Adrenal gland (tissue), 5 donors: ENCODE data around the gene TMEM151B.

Experiments
- CTCF ChIP-seq, 6 experiments: fragments of 450-650 bp in 4 of 6; fragments of 200-600 bp in 2 of 6; sonication (generic) in 1 of 6; IDR thresholded peaks; 1 replicate in 5 of 6; 2 replicates in 1 of 6; pipeline versions ENCODE4 v1.5.1 to v1.8.0; 2016 to 2021; ENCODE audit warnings: antibody characterized with exemption in 6 of 6, mild to moderate bottlenecking in 2 of 6, moderate library complexity in 1 of 6
- POLR2A ChIP-seq, 2 donors: fragments of 450-650 bp; IDR thresholded peaks; one replicate each; pipeline ENCODE4 v1.6.1; 2017; ENCODE audit warnings: antibody characterized with exemption in 2 of 2, mild to moderate bottlenecking in 2 of 2, moderate library complexity in 1 of 2
- donor health status: DM: no; HTN: no; CAD: no.

- no peak for TF ChIP-seq CTCF (IDR thresholded peaks at IDR 0.05)
- TF ChIP-seq POLR2A (IDR thresholded peaks at IDR 0.05) = no peak
Observed at GRCh38 chr6:44260011-44260410, 10.2 kb upstream of the TMEM151B start.
